RWPE2 (cell line): ENCODE measurements around the gene PSG5.
"Not testable (repeated sequence)": the region's sequence is repeated elsewhere in the genome, so short reads cannot be mapped to it uniquely, and the experiment has no call there.

Experiments used
- ATAC-seq: fragments of 200-7000 bp; cut with Tn5 transposase; 3 replicates; pipeline ENCODE4 v1.9.1; 2021; ENCODE audit warnings: low read depth
- DNase-seq: peaks from one replicate; pipeline ENCODE4 v3.0.0-alpha.2; 2020; ENCODE audit warnings: low spot score
- H3K27ac ChIP-seq: fragments of 450-650 bp; 2 replicates; pipeline ENCODE4 v1.5.1; 2017; ENCODE audit warnings: mild to moderate bottlenecking; ENCODE audit not compliant: poor library complexity, severe bottlenecking
- H3K27me3 ChIP-seq: fragments of 250-450 bp; sonication (Bioruptor Pico); 2 replicates; pipeline ENCODE4 v1.5.1; 2021; ENCODE audit warnings: mild to moderate bottlenecking, moderate library complexity; ENCODE audit not compliant: insufficient read depth, poor library complexity, severe bottlenecking
- H3K36me3 ChIP-seq: fragments of 250-450 bp; sonication (Bioruptor Pico); 2 replicates; pipeline ENCODE4 v1.5.1; 2020; ENCODE audit warnings: low read depth, mild to moderate bottlenecking, moderate library complexity
- H3K4me1 ChIP-seq: fragments of 250-450 bp; sonication (Bioruptor Pico); 2 replicates; pipeline ENCODE4 v1.5.1; 2021; ENCODE audit warnings: mild to moderate bottlenecking, moderate library complexity; ENCODE audit not compliant: insufficient read depth, poor library complexity, severe bottlenecking
- H3K4me3 ChIP-seq: fragments of 250-450 bp; sonication (Bioruptor Pico); 2 replicates; pipeline ENCODE4 v1.5.1; 2021; ENCODE audit warnings: mild to moderate bottlenecking, moderate library complexity; ENCODE audit not compliant: severe bottlenecking
- H3K9me3 ChIP-seq: fragments of 250-450 bp; sonication (Bioruptor Pico); 2 replicates; pipeline ENCODE4 v1.5.1; 2021; ENCODE audit warnings: mild to moderate bottlenecking, moderate library complexity; ENCODE audit not compliant: severe bottlenecking
- CTCF ChIP-seq: fragments of 450-650 bp; IDR thresholded peaks from one replicate; pipeline ENCODE4 v1.5.1; 2017; ENCODE audit warnings: mild to moderate bottlenecking, moderate library complexity; ENCODE audit not compliant: poor library complexity, severe bottlenecking

The PSG5 gene

GRCh38 chr19:43124360-43124759, 62.0 kb downstream of the PSG5 start:
- Histone ChIP-seq H3K4me1 (peaks cover 49% of the 10 kb centered on the region), H3K27me3 (no peaks in the 10 kb centered on the region), H3K4me3 (no peak overlapping the region), H3K9me3 (no peaks in the 10 kb centered on the region), H3K27ac (peak overlapping the region; percentile 98), H3K36me3 (no peaks in the 10 kb centered on the region)
- no peak for DNase-seq
- no peak for ATAC-seq
- TF ChIP-seq CTCF = no peak

GRCh38 chr19:43120433-43121026, 65.8 kb downstream of the PSG5 start:
- H3K27me3 ChIP-seq, H3K36me3 ChIP-seq, H3K9me3 ChIP-seq, H3K4me3 ChIP-seq: not testable (repeated sequence)
- peaks cover 25% of the 10 kb centered on the region for H3K4me1 ChIP-seq
- DNase-seq (peak; percentile 77), ATAC-seq (peak; percentile 100)
- peak overlapping the region; percentile 98 for H3K27ac ChIP-seq

- H3K36me3 ChIP-seq, H3K9me3 ChIP-seq, H3K27me3 ChIP-seq, DNase-seq, H3K4me3 ChIP-seq, ATAC-seq: not testable (repeated sequence)
- peaks cover 25% of the 10 kb centered on the region for H3K4me1 ChIP-seq
- peak overlapping the region; percentile 98 for H3K27ac ChIP-seq
Observed at GRCh38 chr19:43119526-43119925, 66.8 kb downstream of the PSG5 start.
